Sigmoid colon (tissue), 7 donors: Measurements from ENCODE around the gene DDA1. TPM values are rescaled to one million over a fixed set of nuclear protein-coding genes. Genes with fewer than 3 reads are reported as not detected.

Source experiments
- DNase-seq: peaks from one replicate; pipeline ENCODE4 v3.0.0-alpha.2; 2019
- H3K27ac ChIP-seq, 4 donors: fragments of 200-600 bp; sonication (generic); one replicate each; pipeline ENCODE4 v1.5.1; 2016 to 2019; ENCODE audit warnings: mild to moderate bottlenecking in 1 of 4
- H3K27me3 ChIP-seq, 3 donors: fragments of 200-600 bp; sonication (generic); one replicate each; pipeline ENCODE4 v1.5.1; 2019; ENCODE audit warnings: mild to moderate bottlenecking in 1 of 3
- H3K36me3 ChIP-seq, 4 donors: fragments of 200-600 bp; sonication (generic); one replicate each; pipeline ENCODE4 v1.5.1; 2016 to 2019
- H3K4me1 ChIP-seq, 4 donors: fragments of 200-600 bp; sonication (generic); one replicate each; pipeline ENCODE4 v1.5.1; 2017 to 2019
- H3K4me3 ChIP-seq, 4 donors: fragments of 200-600 bp; sonication (generic); one replicate each; pipeline ENCODE4 v1.5.1; 2017 to 2019; ENCODE audit warnings: mild to moderate bottlenecking in 2 of 4, moderate library complexity in 1 of 4
- H3K9me3 ChIP-seq, 4 donors: fragments of 200-600 bp in 3 of 4; sonication (generic) in 3 of 4; one replicate each; pipeline versions ENCODE4 v1.5.1 to v1.6.1; 2013 to 2019
- CTCF ChIP-seq, 4 experiments: fragments of 450-650 bp in 3 of 4; fragments of 200-600 bp in 1 of 4; IDR thresholded peaks; one replicate each; pipeline ENCODE4 v1.5.1; 2016 to 2019; ENCODE audit warnings: antibody characterized with exemption in 4 of 4, mild to moderate bottlenecking in 3 of 4, moderate library complexity in 2 of 4
- EP300 ChIP-seq, 4 donors: sonication (generic); formaldehyde crosslinking; IDR thresholded peaks; one replicate each; pipeline ENCODE4 v1.6.1; 2017; ENCODE audit warnings: antibody characterized with exemption in 4 of 4
- POLR2A ChIP-seq, 2 donors: fragments of 450-650 bp; IDR thresholded peaks; one replicate each; pipeline ENCODE4 v1.6.1; 2016; ENCODE audit warnings: antibody characterized with exemption in 2 of 2, mild to moderate bottlenecking in 2 of 2, moderate library complexity in 2 of 2
- POLR2AphosphoS5 ChIP-seq, 4 donors: sonication (generic); formaldehyde crosslinking; IDR thresholded peaks; one replicate each; pipeline ENCODE4 v1.6.1; 2017; ENCODE audit warnings: antibody characterized with exemption in 4 of 4
- WGBS, 2 donors: extraction: QIAGEN DNeasy Blood & Tissue Kit; methylation state at CpG; one replicate each; pipeline ENCODE4 v1.1.7; 2013; 5-methylcytosine and 5-hydroxymethylcytosine counted together
- intact Hi-C: fragments of 100-400 bp; cut with DNase I; formaldehyde crosslinking; loops from one replicate; pipeline ENCODE4 v1.15.1; 2023
- polyA plus RNA-seq, 3 donors: library from polyadenylated mRNA; stranded (reverse); fragments of 200-250 nt; gene quantifications; one replicate each; pipeline ENCODE4 v1.2.3, GENCODE V29; 2013
- total RNA-seq, 4 donors: library from RNA; depleted of rRNA; stranded (reverse); fragments of >200 nt; gene quantifications; one replicate each; pipeline ENCODE4 v1.1.0, GENCODE V29; 2016
- donor health status: healthy with polysubstance abuse.
- donor health status: Bipolar disorder and iron deficiency.
- donor health status: healthy.

The DDA1 gene
- total and polyA plus RNA-seq, 7 donors = 6.1 to 101 (median 10.3) TPM

- intact Hi-C loops = no loop called here
- no peaks in the 10 kb centered on the region for H3K9me3 ChIP-seq
- peaks cover 11 to 15% (median 15%) of the 10 kb centered on the region in 3 donors for H3K27me3 ChIP-seq
- 90 to 91% methylated on average over 18 of the region's 18 CpGs for WGBS, 2 donors
- DNase-seq = no peak
- H3K36me3 ChIP-seq = no peaks in the 10 kb centered on the region
- TF ChIP-seq EP300 (IDR thresholded peaks at IDR 0.05) (no peak), CTCF (IDR thresholded peaks at IDR 0.05) (no peak), POLR2A (IDR thresholded peaks at IDR 0.05) (no peak), POLR2AphosphoS5 (IDR thresholded peaks at IDR 0.05) (no peak)
- H3K4me3 ChIP-seq = no peak overlapping the region
- H3K27ac ChIP-seq = no peak overlapping the region
- H3K4me1 ChIP-seq = peaks cover 0 to 25% (median 20%) of the 10 kb centered on the region in 4 donors
Observed at GRCh38 chr19:17285415-17286135, 23.8 kb upstream of the DDA1 start.

DNA sequence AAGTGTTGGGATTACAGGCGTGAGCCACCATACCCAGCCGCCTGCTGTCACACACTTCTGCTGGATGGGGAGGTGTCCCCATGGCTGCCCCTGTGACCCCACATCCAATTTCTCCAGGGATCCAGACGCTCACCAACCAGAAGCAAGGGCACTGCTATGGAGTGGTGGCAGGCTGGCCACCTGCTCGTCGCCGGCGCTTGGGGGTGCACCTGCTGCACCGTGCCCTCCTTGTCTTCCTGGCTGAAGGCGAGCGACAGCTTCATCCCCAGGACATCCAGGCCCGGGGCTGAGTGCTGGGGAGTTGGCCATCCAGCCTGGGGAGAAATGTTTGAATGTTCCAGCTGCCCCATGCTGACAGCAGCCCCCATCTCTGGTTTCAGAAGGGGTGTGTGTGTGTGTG is 23.1 kb upstream of the DDA1 start:
- Histone ChIP-seq H3K27me3 (peaks cover 11 to 13% (median 12%) of the 10 kb centered on the region in 3 donors), H3K9me3 (no peaks in the 10 kb centered on the region), H3K4me3 (no peak overlapping the region), H3K36me3 (no peaks in the 10 kb centered on the region), H3K27ac (no peak overlapping the region), H3K4me1 (peaks cover 0 to 24% (median 20%) of the 10 kb centered on the region in 4 donors)
- 93% methylated on average over 11 of the region's 11 CpGs for WGBS, 2 donors
- intact Hi-C loops = no loop called here
- TF ChIP-seq EP300 (IDR thresholded peaks at IDR 0.05) = no peak
- no peak for TF ChIP-seq CTCF (IDR thresholded peaks at IDR 0.05)
- TF ChIP-seq POLR2A (IDR thresholded peaks at IDR 0.05) = no peak
- TF ChIP-seq POLR2AphosphoS5 (IDR thresholded peaks at IDR 0.05) = no peak
- no peak for DNase-seq

- no peak for TF ChIP-seq EP300 (IDR thresholded peaks at IDR 0.05)
- TF ChIP-seq CTCF (IDR thresholded peaks at IDR 0.05) = no peak
- TF ChIP-seq POLR2AphosphoS5 (IDR thresholded peaks at IDR 0.05) = no peak
- no peak for TF ChIP-seq POLR2A (IDR thresholded peaks at IDR 0.05)
- H3K9me3 ChIP-seq = no peaks in the 10 kb centered on the region
- no peaks in the 10 kb centered on the region for H3K36me3 ChIP-seq
- intact Hi-C loops = no loop called here
- WGBS, 2 donors = 59 to 84% methylated on average over 9 of the region's 9 CpGs
- no peak overlapping the region for H3K4me3 ChIP-seq
- H3K27me3 ChIP-seq = peaks cover 7 to 8% (median 7%) of the 10 kb centered on the region in 3 donors
- H3K4me1 ChIP-seq = peaks cover 0 to 19% (median 15%) of the 10 kb centered on the region in 4 donors
- no peak overlapping the region for H3K27ac ChIP-seq
- DNase-seq = no peak
Observed at GRCh38 chr19:17286752-17287151, 22.6 kb upstream of the DDA1 start.

DNA sequence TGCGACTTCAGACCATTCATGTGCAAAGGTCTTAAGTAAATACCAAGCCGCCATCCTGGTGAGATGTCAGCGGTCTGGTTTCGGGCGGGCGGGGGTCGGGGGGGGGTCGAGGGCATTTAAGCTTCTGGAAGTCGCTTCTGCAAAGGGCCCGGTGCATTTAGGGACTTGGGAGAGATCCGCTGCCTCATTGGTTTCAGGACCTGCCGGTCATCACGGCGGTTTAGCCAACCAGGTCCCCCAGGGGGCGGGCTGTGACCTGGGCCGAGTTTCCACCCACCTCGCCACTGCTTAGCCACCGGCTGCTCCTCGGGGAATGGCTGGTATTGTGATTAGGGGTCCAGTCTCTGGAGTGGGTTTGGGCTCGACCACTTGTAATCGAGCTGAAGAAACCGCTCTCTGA is 19.9 kb upstream of the DDA1 start:
- Histone ChIP-seq H3K27ac (no peak overlapping the region), H3K9me3 (no peaks in the 10 kb centered on the region), H3K4me3 (peak overlapping the region in 1 of 4 donors; percentile 15), H3K4me1 (peaks cover 0 to 20% (median 14%) of the 10 kb centered on the region in 4 donors), H3K36me3 (peaks cover 0 to 5% (median 2%) of the 10 kb centered on the region in 4 donors), H3K27me3 (no peaks in the 10 kb centered on the region)
- intact Hi-C loops = no loop called here
- 13 to 14% methylated on average over 22 of the region's 22 CpGs for WGBS, 2 donors
- TF ChIP-seq CTCF (IDR thresholded peaks at IDR 0.05) (no peak), POLR2AphosphoS5 (IDR thresholded peaks at IDR 0.05) (no peak), POLR2A (IDR thresholded peaks at IDR 0.05) (no peak), EP300 (IDR thresholded peaks at IDR 0.05) (no peak)
- DNase-seq = peak; percentile 77
